ENCODE data around the gene ANKRD63. TPM values are rescaled to one million over a fixed set of nuclear protein-coding genes. Genes with fewer than 3 reads are reported as not detected.

The ANKRD63 gene
- total and polyA plus RNA-seq, 2 of the 13 experiments (the other 11 are each of a cell fraction or from before 2014, with no cell fraction given): not detected

DNA sequence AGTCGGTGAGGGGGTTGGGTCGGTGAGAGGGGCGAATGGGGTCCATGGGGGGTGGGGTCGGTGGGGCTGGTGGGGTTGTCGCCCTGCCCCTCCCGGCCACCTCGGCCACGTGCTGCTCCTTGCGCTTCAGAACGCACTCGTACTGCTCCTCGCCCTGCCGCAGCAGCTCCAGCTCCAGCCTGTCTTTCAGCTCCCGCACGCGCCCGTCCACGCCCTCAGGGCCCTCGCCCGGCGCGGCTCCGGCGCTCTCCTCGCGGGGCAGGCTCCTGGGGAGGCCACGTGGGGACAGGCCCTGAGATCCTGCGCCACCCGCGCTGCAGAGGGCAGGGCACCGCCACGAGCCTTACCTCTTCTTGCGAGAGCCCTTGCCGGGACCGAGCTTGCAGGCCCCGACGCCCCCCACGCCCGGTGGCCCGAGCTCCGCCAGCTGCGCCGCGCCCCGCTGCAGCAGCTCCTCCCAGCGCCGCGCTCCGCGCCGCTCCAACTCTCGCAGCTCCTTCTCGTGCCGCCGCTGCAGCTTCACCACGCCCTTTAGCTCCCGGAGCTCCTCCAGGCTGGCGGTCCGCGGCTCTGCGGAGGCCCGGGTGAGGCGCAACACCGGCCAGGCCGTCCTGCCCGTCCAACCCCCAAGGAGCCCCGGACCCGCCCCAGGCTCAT, 8.2 kb upstream of the ANKRD63 start (continued):
- TF ChIP-seq HNRNPK (IDR thresholded peaks at IDR 0.05; ENCODE audit: low read depth, low read length, poor library complexity, severe bottlenecking) (peak; percentile 30), CBX5 (CRISPR knock-in tag; IDR thresholded peaks at IDR 0.05; ENCODE audit: borderline replicate concordance) (no peak), STAT5B (CRISPR knock-in tag; IDR thresholded peaks at IDR 0.05) (no peak), THYN1 (CRISPR knock-in tag; IDR thresholded peaks at IDR 0.05; ENCODE audit: borderline replicate concordance, low read depth) (no peak), MAFK (conservative IDR thresholded peaks at IDR 0.05 in 1 of 2, IDR thresholded peaks at IDR 0.05 in 1 of 2; ENCODE audit: low read length in 2 of 2) (no peak), PLRG1 (conservative IDR thresholded peaks at IDR 0.05) (no peak), ARNT2 (CRISPR knock-in tag; IDR thresholded peaks at IDR 0.05; ENCODE audit: low read depth) (0 out of 2 replicates have a peak, but pooled peaks have one; percentile 24), ERF (CRISPR knock-in tag; IDR thresholded peaks at IDR 0.05) (no peak), SUZ12 (IDR thresholded peaks at IDR 0.05; ENCODE audit: low read depth, low read length) (no peak), ZNF562 (CRISPR knock-in tag; IDR thresholded peaks at IDR 0.05; ENCODE audit: borderline replicate concordance) (no peak), ATF7-NPFF (CRISPR knock-in tag; IDR thresholded peaks at IDR 0.05; ENCODE audit: low read depth) (0 out of 2 replicates have a peak, but pooled peaks have one; percentile 34), MTF2 (CRISPR knock-in tag; IDR thresholded peaks at IDR 0.05; ENCODE audit: borderline replicate concordance) (peak; percentile 87; the same call in 1 of the 2 replicates), HNRNPLL (IDR thresholded peaks at IDR 0.05; ENCODE audit: low read depth, low read length, poor library complexity, severe bottlenecking) (peak; percentile 80), SP1 (IDR thresholded peaks at IDR 0.05) (no peak), SP1 (CRISPR knock-in tag; IDR thresholded peaks at IDR 0.05) (no peak), ZNF777 (CRISPR knock-in tag; IDR thresholded peaks at IDR 0.05) (peak; percentile 41), ZFX (CRISPR knock-in tag; IDR thresholded peaks at IDR 0.05; ENCODE audit: low read depth) (peak; percentile 37; the same call in 1 of the 2 replicates), KDM6A (CRISPR knock-in tag; IDR thresholded peaks at IDR 0.05; ENCODE audit: low read depth) (no peak), GABPB1 (CRISPR knock-in tag; IDR thresholded peaks at IDR 0.05) (0 out of 2 replicates have a peak, but pooled peaks have one; percentile 36), CC2D1A (CRISPR knock-in tag; IDR thresholded peaks at IDR 0.05) (no peak)
- TF ChIP-seq, protein P1, sequence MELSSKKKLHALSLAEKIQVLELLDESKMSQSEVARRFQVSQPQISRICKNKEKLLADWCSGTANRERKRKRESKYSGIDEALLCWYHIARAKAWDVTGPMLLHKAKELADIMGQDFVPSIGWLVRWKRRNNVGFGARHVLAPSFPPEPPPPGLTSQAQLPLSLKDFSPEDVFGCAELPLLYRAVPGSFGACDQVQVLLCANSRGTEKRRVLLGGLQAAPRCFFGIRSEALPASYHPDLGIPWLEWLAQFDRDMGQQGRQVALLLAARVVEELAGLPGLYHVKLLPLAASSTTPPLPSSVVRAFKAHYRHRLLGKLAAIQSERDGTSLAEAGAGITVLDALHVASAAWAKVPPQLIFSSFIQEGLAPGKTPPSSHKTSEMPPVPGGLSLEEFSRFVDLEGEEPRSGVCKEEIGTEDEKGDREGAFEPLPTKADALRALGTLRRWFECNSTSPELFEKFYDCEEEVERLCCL (CRISPR knock-in tag; IDR thresholded peaks at IDR 0.05; ENCODE audit: borderline replicate concordance): no peak
- TF ChIP-seq, protein P2, sequence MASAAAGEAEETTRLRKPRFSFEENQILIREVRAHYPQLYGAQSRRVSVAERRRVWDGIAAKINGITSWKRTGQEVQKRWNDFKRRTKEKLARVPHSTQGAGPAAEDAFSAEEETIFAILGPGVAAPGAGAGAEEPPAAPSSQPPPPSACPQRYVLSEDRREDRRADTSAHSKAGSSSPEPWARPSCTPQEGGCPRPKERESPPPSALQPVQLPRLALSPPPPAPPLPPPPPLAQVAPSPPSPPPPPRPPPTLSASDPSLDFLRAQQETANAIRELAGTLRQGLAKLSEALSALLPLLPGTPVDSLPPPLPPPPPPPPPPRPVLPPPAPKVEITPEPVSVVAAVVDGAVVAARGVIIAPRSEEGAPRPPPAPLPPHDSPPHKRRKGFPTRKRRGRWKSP (CRISPR knock-in tag; IDR thresholded peaks at IDR 0.05): peak; percentile 81
- TF ChIP-seq, protein P3, sequence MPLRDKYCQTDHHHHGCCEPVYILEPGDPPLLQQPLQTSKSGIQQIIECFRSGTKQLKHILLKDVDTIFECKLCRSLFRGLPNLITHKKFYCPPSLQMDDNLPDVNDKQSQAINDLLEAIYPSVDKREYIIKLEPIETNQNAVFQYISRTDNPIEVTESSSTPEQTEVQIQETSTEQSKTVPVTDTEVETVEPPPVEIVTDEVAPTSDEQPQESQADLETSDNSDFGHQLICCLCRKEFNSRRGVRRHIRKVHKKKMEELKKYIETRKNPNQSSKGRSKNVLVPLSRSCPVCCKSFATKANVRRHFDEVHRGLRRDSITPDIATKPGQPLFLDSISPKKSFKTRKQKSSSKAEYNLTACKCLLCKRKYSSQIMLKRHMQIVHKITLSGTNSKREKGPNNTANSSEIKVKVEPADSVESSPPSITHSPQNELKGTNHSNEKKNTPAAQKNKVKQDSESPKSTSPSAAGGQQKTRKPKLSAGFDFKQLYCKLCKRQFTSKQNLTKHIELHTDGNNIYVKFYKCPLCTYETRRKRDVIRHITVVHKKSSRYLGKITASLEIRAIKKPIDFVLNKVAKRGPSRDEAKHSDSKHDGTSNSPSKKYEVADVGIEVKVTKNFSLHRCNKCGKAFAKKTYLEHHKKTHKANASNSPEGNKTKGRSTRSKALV (CRISPR knock-in tag; IDR thresholded peaks at IDR 0.05): peak; percentile 70; the same call in 1 of the 2 replicates
- TF ChIP-seq, protein P4, sequence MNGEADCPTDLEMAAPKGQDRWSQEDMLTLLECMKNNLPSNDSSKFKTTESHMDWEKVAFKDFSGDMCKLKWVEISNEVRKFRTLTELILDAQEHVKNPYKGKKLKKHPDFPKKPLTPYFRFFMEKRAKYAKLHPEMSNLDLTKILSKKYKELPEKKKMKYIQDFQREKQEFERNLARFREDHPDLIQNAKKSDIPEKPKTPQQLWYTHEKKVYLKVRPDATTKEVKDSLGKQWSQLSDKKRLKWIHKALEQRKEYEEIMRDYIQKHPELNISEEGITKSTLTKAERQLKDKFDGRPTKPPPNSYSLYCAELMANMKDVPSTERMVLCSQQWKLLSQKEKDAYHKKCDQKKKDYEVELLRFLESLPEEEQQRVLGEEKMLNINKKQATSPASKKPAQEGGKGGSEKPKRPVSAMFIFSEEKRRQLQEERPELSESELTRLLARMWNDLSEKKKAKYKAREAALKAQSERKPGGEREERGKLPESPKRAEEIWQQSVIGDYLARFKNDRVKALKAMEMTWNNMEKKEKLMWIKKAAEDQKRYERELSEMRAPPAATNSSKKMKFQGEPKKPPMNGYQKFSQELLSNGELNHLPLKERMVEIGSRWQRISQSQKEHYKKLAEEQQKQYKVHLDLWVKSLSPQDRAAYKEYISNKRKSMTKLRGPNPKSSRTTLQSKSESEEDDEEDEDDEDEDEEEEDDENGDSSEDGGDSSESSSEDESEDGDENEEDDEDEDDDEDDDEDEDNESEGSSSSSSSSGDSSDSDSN (CRISPR knock-in tag; IDR thresholded peaks at IDR 0.05): peak; percentile 24; the same call in 1 of the 2 replicates
